Retinal pigment epithelial cell (primary cell): ENCODE results near the gene PLEKHA7.
A peak's percentile ranks its signal among the peaks of the same experiment; 100 is the strongest.

Source experiments
- DNase-seq: peaks from one replicate; pipeline ENCODE4 v3.0.0-alpha.2; 2010; ENCODE audit warnings: low read depth
- H3K4me3 ChIP-seq: 2 replicates; pipeline ENCODE4 v1.5.1; 2011; ENCODE audit warnings: mild to moderate bottlenecking, low read length, control low read depth, moderate library complexity
- CTCF ChIP-seq: conservative IDR thresholded peaks from 2 replicates; pipeline ENCODE4 v1.5.1; 2011; ENCODE audit warnings: low read depth, low read length, control low read depth, inconsistent platforms

PLEKHA7 gene

GRCh38 chr11:16791191-16791961, 222.8 kb downstream of the PLEKHA7 start:
- peak; percentile 83 for DNase-seq
- H3K4me3 ChIP-seq = no peak overlapping the region
- TF ChIP-seq CTCF = no peak

- DNase-seq = no peak
- no peak for TF ChIP-seq CTCF
Observed at GRCh38 chr11:16790486-16791190, 223.6 kb downstream of the PLEKHA7 start.

GRCh38 chr11:16789560-16790485, 224.4 kb downstream of the PLEKHA7 start:
- H3K4me3 ChIP-seq = no peak overlapping the region
- DNase-seq = no peak
- TF ChIP-seq CTCF = no peak

More at GRCh38 chr11:16790486-16791190, 223.6 kb downstream of the PLEKHA7 start:
- H3K4me3 ChIP-seq = no peak overlapping the region

- no peak for TF ChIP-seq CTCF
- no peak for DNase-seq
- H3K4me3 ChIP-seq = no peak overlapping the region
Observed at GRCh38 chr11:16789063-16789420, 225.2 kb downstream of the PLEKHA7 start.

DNA sequence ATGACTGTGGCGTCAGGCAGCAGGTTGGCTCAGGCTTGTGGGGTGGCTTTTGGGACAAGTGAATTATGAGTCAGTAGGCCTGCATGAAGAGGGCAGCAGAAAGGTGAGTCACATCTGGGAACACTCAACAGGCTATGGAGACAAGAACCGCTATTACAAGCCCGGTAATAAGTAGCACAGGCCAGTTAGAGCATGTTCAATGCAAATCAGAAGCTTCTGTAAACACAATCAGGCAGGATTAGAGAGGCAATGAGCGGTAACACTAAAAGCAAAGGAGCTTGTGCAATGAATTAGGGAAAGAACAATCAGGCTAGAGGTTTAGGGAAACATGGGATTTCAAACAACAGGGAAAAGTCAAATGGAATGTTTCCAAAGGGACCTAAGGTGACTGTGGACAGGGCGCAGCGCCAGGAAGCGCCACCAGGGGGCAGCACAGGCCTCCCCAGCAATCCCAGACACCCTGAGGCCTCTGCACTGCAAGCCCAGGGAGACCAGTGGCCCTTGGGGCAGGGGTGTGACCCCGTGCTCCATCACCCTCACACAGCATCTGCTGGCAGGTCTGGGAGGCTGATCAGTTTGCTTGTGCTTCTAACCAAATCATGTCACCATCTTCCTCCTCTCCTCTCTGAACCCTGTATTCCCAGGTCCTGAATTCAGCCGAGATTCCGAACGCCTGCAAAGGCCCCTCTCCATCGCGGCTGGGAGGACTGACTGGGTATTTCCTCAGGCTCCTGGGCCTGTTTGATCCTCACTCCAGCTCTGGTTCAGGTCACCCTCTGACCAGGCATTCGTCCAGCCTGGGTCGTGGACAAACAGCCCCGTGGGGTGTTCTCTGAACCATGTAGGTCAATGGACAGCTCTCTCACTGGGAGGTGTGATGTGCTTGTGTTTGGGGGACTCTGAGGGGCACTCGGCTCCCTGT, 225.8 kb downstream of the PLEKHA7 start:
- no peak overlapping the region for H3K4me3 ChIP-seq
- DNase-seq = peak; percentile 24
- TF ChIP-seq CTCF = peak; percentile 99
